ENCODE results near the gene SMYD3. TPM values are rescaled to one million over a fixed set of nuclear protein-coding genes. Genes with fewer than 3 reads are reported as not detected.

Gene SMYD3
- total RNA-seq, 6 experiments from 2014 or later: 6.3 to 10.0 (median 6.6) TPM

DNA sequence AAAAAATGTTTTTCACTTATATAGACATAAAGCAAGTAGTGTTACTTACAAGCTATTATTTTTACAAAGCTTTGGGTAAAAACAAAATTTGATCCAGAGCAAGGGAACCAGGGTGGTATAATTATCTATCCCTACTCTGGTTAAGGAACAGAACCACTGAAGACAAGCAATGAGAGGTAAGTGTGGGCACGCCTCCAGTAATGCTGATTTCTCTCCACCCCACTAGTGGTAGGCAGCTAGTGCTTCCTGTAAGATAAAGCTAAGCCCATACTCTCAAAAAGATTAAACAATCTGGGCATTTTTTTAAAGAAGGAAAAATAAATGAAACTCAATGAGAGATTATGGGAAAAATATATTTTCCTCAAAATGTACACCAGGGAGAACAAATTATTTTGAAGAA is 36.9 kb upstream of the SMYD3 start:
- 100% methylated on average over 1 of the region's 1 CpG for WGBS (ENCODE audit: insufficient coverage, low coverage, low lambda C conversion rate, missing lambda C conversion rate)
- H3K27me3 ChIP-seq: no peaks in the 10 kb centered on the region
- H3K36me3 ChIP-seq: peaks cover 0 to 59% (median 22%) of the 10 kb centered on the region in 4 donors
- no peak for DNase-seq
- H3K4me1 ChIP-seq: peaks cover 0 to 6% (median 0%) of the 10 kb centered on the region in 4 donors
- no peak for ATAC-seq
- TF ChIP-seq POLR2A (IDR thresholded peaks at IDR 0.05) (no peak), CTCF (IDR thresholded peaks at IDR 0.05) (no peak)
- no peak overlapping the region for H3K4me3 ChIP-seq
- H3K9me3 ChIP-seq: no peaks in the 10 kb centered on the region
- H3K27ac ChIP-seq: no peak overlapping the region
- intact Hi-C loops (cut with DNase I): no loop called here

DNA sequence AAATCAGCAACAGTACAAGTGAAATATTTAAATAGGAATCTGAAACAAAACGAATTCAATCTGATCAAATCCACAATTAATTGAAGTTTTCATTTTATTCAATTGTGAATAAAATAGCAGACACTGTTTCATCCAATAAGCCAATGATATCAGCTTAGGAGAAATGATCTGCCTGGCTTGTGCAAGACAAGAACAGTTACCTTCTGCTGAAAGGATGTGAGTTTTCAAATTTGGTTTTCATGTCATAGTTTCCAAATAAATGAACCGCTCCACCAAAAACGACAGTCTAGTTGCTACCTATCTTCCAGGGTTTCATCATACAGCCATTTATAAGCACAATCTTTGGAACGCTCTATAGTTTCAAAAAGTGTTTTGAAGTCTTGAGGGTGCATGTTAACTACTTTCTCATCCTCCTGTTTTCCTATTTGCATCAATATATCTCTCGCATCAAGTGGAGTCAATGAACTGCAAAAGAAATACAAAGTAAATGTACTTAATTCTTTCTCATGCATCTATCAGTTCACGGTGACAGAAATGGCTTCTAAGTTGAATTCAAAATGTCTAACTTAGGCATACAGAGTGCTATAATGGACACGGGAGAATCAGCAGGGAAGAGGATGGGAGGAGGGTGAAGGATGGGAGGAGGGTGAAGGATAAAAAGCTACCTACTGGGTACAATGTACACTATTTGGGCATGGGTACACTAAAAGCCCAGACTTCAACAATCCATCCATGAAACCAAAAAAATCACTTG is 33.8 kb upstream of the SMYD3 start:
- no peak overlapping the region for H3K27ac ChIP-seq
- WGBS (ENCODE audit: insufficient coverage, low coverage, low lambda C conversion rate, missing lambda C conversion rate): 85% methylated on average over 7 of the region's 7 CpGs
- no peak for ATAC-seq
- peaks cover 0 to 53% (median 22%) of the 10 kb centered on the region in 4 donors for H3K36me3 ChIP-seq
- TF ChIP-seq POLR2A (IDR thresholded peaks at IDR 0.05): no peak
- TF ChIP-seq CTCF (IDR thresholded peaks at IDR 0.05): no peak
- no peaks in the 10 kb centered on the region for H3K4me1 ChIP-seq
- H3K9me3 ChIP-seq: no peaks in the 10 kb centered on the region
- intact Hi-C loops (cut with DNase I): no loop called here
- no peak for DNase-seq
- H3K4me3 ChIP-seq: no peak overlapping the region
- H3K27me3 ChIP-seq: no peaks in the 10 kb centered on the region

DNA sequence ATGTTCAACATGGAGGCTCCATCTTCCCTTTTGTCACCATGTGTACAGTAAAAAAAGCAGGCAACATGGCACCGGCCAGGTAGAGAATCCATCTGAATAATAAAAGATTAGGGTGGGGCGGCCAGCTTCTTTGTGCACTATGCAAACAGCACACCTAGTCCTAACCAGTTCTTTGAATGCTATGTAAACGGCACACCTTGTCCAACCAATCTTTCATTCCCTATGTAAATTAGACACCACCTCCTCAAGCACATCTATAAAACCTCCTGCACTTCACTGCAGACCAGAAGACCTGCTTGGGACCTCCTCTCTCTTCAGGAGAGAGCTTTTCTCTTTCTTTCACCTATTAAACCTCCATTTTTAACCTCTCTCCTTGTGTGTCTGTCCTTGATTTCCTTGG is 30.8 kb upstream of the SMYD3 start:
- WGBS (ENCODE audit: insufficient coverage, low coverage, low lambda C conversion rate, missing lambda C conversion rate): 71% methylated on average over 2 of the region's 3 CpGs

DNA sequence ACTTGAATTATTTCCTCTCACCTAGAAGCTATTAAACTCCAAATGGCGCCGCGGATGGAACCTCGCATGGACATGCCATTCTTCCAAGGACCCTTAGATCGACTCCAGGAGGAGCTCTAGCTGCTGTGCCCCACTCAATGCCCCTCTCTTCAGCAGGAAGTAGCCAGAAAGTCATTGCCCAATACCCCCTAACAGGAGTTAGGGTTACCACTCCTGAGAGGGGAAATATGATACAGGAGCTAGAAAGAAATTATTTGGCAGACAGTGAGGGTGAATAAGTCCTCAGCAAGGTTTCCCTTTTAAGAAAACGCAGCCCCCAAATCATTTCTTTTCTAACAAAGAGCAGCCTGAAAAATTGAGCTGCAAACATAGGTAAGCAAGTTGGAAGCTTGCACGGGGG is 30.4 kb upstream of the SMYD3 start:
- Histone ChIP-seq H3K4me3 (no peak overlapping the region), H3K36me3 (peaks cover 0 to 25% (median 8%) of the 10 kb centered on the region in 4 donors), H3K27ac (no peak overlapping the region), H3K9me3 (no peaks in the 10 kb centered on the region), H3K27me3 (no peaks in the 10 kb centered on the region), H3K4me1 (no peaks in the 10 kb centered on the region)
- WGBS (ENCODE audit: insufficient coverage, low coverage, low lambda C conversion rate, missing lambda C conversion rate): 79% methylated on average over 7 of the region's 7 CpGs
- intact Hi-C loops (cut with DNase I): no loop called here
- DNase-seq (no peak), ATAC-seq (no peak)
- TF ChIP-seq POLR2A (IDR thresholded peaks at IDR 0.05) (no peak), CTCF (IDR thresholded peaks at IDR 0.05) (no peak)

More for the DNA sequence above, 30.8 kb upstream of the SMYD3 start:
- no peak overlapping the region for H3K27ac ChIP-seq
- DNase-seq (no peak), ATAC-seq (no peak)
- no peak for TF ChIP-seq POLR2A (IDR thresholded peaks at IDR 0.05)
- no peak for TF ChIP-seq CTCF (IDR thresholded peaks at IDR 0.05)
- H3K4me3 ChIP-seq: no peak overlapping the region
- H3K9me3 ChIP-seq: no peaks in the 10 kb centered on the region
- no peaks in the 10 kb centered on the region for H3K4me1 ChIP-seq
- H3K36me3 ChIP-seq: peaks cover 0 to 28% (median 9%) of the 10 kb centered on the region in 4 donors
- intact Hi-C loops (cut with DNase I): no loop called here
- no peaks in the 10 kb centered on the region for H3K27me3 ChIP-seq
